ENCODE measurements around the gene SETD5.

DNA sequence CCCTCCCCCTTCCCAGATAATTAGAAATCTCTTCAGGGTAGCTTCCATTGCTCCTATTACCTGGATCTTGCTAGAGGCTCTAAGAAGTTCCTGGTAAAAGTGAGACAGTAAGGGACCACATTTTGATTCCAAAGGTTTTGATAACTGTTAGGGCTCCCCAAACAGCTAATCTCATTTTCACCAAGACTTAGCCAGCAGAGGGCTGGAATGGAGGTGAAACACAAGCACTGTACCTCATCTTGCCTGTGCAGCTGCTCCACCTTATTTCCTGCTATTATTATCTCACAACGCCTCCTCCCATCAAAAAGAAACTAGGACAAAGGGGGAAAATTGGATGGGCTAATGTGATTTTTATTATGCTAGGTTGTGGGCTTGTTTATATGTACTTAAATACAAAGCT is 7.3 kb downstream of the SETD5 start:
- TF ChIP-seq POLR2AphosphoS5 (IDR thresholded peaks at IDR 0.05; ENCODE audit: borderline replicate concordance, low read depth, low read length), result no peak
- TF ChIP-seq EZH2 (IDR thresholded peaks at IDR 0.05), result no peak
- TF ChIP-seq FOXP2 (optimal IDR thresholded peaks at IDR 0.05; ENCODE audit: control extremely low read depth, extremely low read length, insufficient read depth), result no peak

Measured in SK-N-MC (cell line).